GM23248 (cell line): ENCODE measurements around the gene NOC4L.

ENCODE experiments used
- EZH2 ChIP-seq: fragments of 200-600 bp; sonication (generic); IDR thresholded peaks from 2 replicates; pipeline ENCODE4 v1.6.1; 2018; ENCODE audit warnings: antibody characterized with exemption, mild to moderate bottlenecking; ENCODE audit not compliant: insufficient read depth, poor library complexity, severe bottlenecking
- EZH2phosphoT487 ChIP-seq: fragments of 200-600 bp; sonication (generic); IDR thresholded peaks from 2 replicates; pipeline ENCODE4 v1.6.1; 2018; ENCODE audit warnings: antibody characterized with exemption, moderate library complexity, mild to moderate bottlenecking, low read depth; ENCODE audit not compliant: insufficient read depth

- TF ChIP-seq EZH2phosphoT487: no peak
- no peak for TF ChIP-seq EZH2
These were observed 37.3 kb upstream of the NOC4L start for GRCh38 chr12:132106921-132107320.
